MM.1S (cell line): ENCODE results near the gene MCM6.
"Not testable (repeated sequence)": the region's sequence is repeated elsewhere in the genome, so short reads cannot be mapped to it uniquely, and the experiment has no call there.

Experiments used
- DNase-seq: peaks from one replicate; pipeline ENCODE4 v3.0.0-alpha.2; 2015
- H2AFZ ChIP-seq: fragments of 300-600 bp; sonication (generic); 2 replicates; pipeline ENCODE4 v1.6.0; 2016; ENCODE audit warnings: antibody characterized with exemption, low read length
- H3F3A ChIP-seq: fragments of 300-600 bp; sonication (generic); 2 replicates; pipeline ENCODE4 v1.6.1; 2016; ENCODE audit warnings: mild to moderate bottlenecking, antibody characterized with exemption, low read length, moderate library complexity, mixed read lengths; ENCODE audit not compliant: insufficient read depth
- H3K27ac ChIP-seq: fragments of 300-600 bp; sonication (generic); 2 replicates; pipeline ENCODE4 v1.5.1; 2016; ENCODE audit warnings: mild to moderate bottlenecking, low read length
- H3K27me3 ChIP-seq: fragments of 300-600 bp; sonication (generic); replicated peaks from 2 replicates; pipeline ENCODE4 v1.6.0; 2016; ENCODE audit warnings: low read length; ENCODE audit not compliant: insufficient read depth
- H3K36me3 ChIP-seq: fragments of 300-600 bp; sonication (generic); replicated peaks from 2 replicates; pipeline ENCODE4 v1.6.1; 2016; ENCODE audit warnings: mild to moderate bottlenecking, low read length, mixed read lengths; ENCODE audit not compliant: insufficient read depth
- H3K4me1 ChIP-seq: fragments of 300-600 bp; sonication (generic); 2 replicates; pipeline ENCODE4 v1.6.1; 2016; ENCODE audit warnings: low read length, mixed read lengths
- H3K4me2 ChIP-seq: fragments of 300-600 bp; sonication (generic); 2 replicates; pipeline ENCODE4 v1.6.0; 2016; ENCODE audit warnings: low read depth, low read length
- H3K4me3 ChIP-seq: fragments of 300-600 bp; sonication (generic); 2 replicates; pipeline ENCODE4 v1.5.1; 2016; ENCODE audit warnings: low read length, mixed read lengths
- H3K79me2 ChIP-seq: fragments of 300-600 bp; sonication (generic); 2 replicates; pipeline ENCODE4 v1.6.1; 2016; ENCODE audit warnings: mixed run types, low read length, mixed read lengths
- H3K9ac ChIP-seq: fragments of 300-600 bp; sonication (generic); 2 replicates; pipeline ENCODE4 v1.6.1; 2016; ENCODE audit warnings: low read length, mixed read lengths
- H3K9me2 ChIP-seq: fragments of 300-600 bp; sonication (generic); replicated peaks from 2 replicates; pipeline ENCODE4 v1.6.1; 2016; ENCODE audit warnings: mild to moderate bottlenecking, low read length, mixed read lengths; ENCODE audit not compliant: insufficient read depth
- H3K9me3 ChIP-seq: fragments of 300-600 bp; sonication (generic); replicated peaks from 2 replicates; pipeline ENCODE4 v1.6.1; 2016; ENCODE audit warnings: mild to moderate bottlenecking, low read length, mixed read lengths; ENCODE audit not compliant: insufficient read depth
- H4K20me1 ChIP-seq: fragments of 300-600 bp; sonication (generic); 2 replicates; pipeline ENCODE4 v1.6.1; 2016; ENCODE audit warnings: mild to moderate bottlenecking, low read length, moderate library complexity, mixed read lengths; ENCODE audit not compliant: insufficient read depth
- CTCF ChIP-seq: fragments of 300-600 bp; sonication (generic); IDR thresholded peaks from 2 replicates; pipeline ENCODE4 v1.5.1; 2016; ENCODE audit warnings: antibody characterized with exemption, low read length, mixed read lengths
- EZH2 ChIP-seq: fragments of 300-600 bp; sonication (generic); optimal IDR thresholded peaks from 2 replicates; pipeline ENCODE3; 2017; ENCODE audit warnings: low read depth, mild to moderate bottlenecking, antibody characterized with exemption, low read length, mixed read lengths
- EZH2phosphoT487 ChIP-seq: fragments of 300-600 bp; sonication (generic); IDR thresholded peaks from 2 replicates; pipeline ENCODE4 v1.6.1; 2018; ENCODE audit warnings: antibody characterized with exemption, low read length

Gene MCM6

GRCh38 chr2:135893374-135893794 lies 17.1 kb upstream of the MCM6 start:
- Histone ChIP-seq H2AFZ (no peak overlapping the region), H3K4me3 (no peak overlapping the region), H3K9me2 (no peaks in the 10 kb centered on the region), H3K27ac (0 out of 2 replicates have a peak overlapping the region, but pooled peaks have one; percentile 1), H3F3A (no peaks in the 10 kb centered on the region), H3K36me3 (no peaks in the 10 kb centered on the region), H3K9me3 (no peaks in the 10 kb centered on the region), H3K4me1 (peaks cover 12% of the 10 kb centered on the region), H4K20me1 (no peaks in the 10 kb centered on the region), H3K4me2 (peak overlapping the region; percentile 5; the same call in 1 of the 2 replicates), H3K27me3 (no peaks in the 10 kb centered on the region), H3K9ac (no peak overlapping the region), H3K79me2 (no peaks in the 10 kb centered on the region)
- peak; percentile 48 for DNase-seq
- TF ChIP-seq CTCF (peak; percentile 34), EZH2 (no peak)

GRCh38 chr2:135890835-135891234 lies 14.6 kb upstream of the MCM6 start:
- no peak for DNase-seq
- H3K4me2 ChIP-seq = no peak overlapping the region

GRCh38 chr2:135890149-135890548 lies 13.9 kb upstream of the MCM6 start:
- DNase-seq = no peak
- TF ChIP-seq EZH2 = no peak
- TF ChIP-seq CTCF = no peak
- no peak for TF ChIP-seq EZH2phosphoT487
- no peaks in the 10 kb centered on the region for H3K9me3 ChIP-seq
- no peak overlapping the region for H3K27ac ChIP-seq
- H3K4me2 ChIP-seq = no peak overlapping the region
- H3F3A ChIP-seq = no peaks in the 10 kb centered on the region
- no peaks in the 10 kb centered on the region for H3K79me2 ChIP-seq
- peaks cover 12% of the 10 kb centered on the region for H3K4me1 ChIP-seq
- H2AFZ ChIP-seq = no peak overlapping the region
- no peak overlapping the region for H3K4me3 ChIP-seq
- no peak overlapping the region for H3K9ac ChIP-seq
- H3K36me3 ChIP-seq = no peaks in the 10 kb centered on the region
- H4K20me1 ChIP-seq = no peaks in the 10 kb centered on the region
- H3K27me3 ChIP-seq = no peaks in the 10 kb centered on the region
- no peaks in the 10 kb centered on the region for H3K9me2 ChIP-seq

More at GRCh38 chr2:135890835-135891234, 14.6 kb upstream of the MCM6 start:
- no peak overlapping the region for H3K27ac ChIP-seq
- no peaks in the 10 kb centered on the region for H3K9me3 ChIP-seq
- no peaks in the 10 kb centered on the region for H3K27me3 ChIP-seq
- peaks cover 12% of the 10 kb centered on the region for H3K4me1 ChIP-seq
- H3F3A ChIP-seq = no peaks in the 10 kb centered on the region
- no peak overlapping the region for H2AFZ ChIP-seq
- no peak overlapping the region for H3K9ac ChIP-seq
- no peak for TF ChIP-seq EZH2phosphoT487
- no peak for TF ChIP-seq EZH2
- TF ChIP-seq CTCF = no peak
- no peaks in the 10 kb centered on the region for H3K9me2 ChIP-seq
- H4K20me1 ChIP-seq = no peaks in the 10 kb centered on the region
- H3K79me2 ChIP-seq = no peaks in the 10 kb centered on the region
- H3K4me3 ChIP-seq = no peak overlapping the region
- H3K36me3 ChIP-seq = no peaks in the 10 kb centered on the region

- not testable (repeated sequence) for H3K9me2 ChIP-seq, H3K9me3 ChIP-seq, H3F3A ChIP-seq, H3K9ac ChIP-seq, H3K4me2 ChIP-seq, H2AFZ ChIP-seq, H4K20me1 ChIP-seq, H3K4me1 ChIP-seq, H3K36me3 ChIP-seq, H3K27me3 ChIP-seq, DNase-seq, H3K4me3 ChIP-seq, H3K27ac ChIP-seq, H3K79me2 ChIP-seq
These were observed 12.3 kb upstream of the MCM6 start for GRCh38 chr2:135888587-135888986.
